H9 (cell line): ENCODE measurements around the gene ITGAE. TPM values are rescaled to one million over a fixed set of nuclear protein-coding genes. Genes with fewer than 3 reads are reported as not detected.

Experiments
- DNase-seq: peaks from one replicate; pipeline ENCODE4 v3.0.0-alpha.2; 2017
- H2AFZ ChIP-seq: one replicate; pipeline ENCODE4 v1.6.1; 2013; ENCODE audit warnings: mild to moderate bottlenecking, low read length, control low read depth, moderate library complexity
- H2AK5ac ChIP-seq: 2 replicates; pipeline ENCODE4 v1.6.1; 2013; ENCODE audit warnings: low read length, control low read depth, mixed read lengths; ENCODE audit not compliant: insufficient read length
- H2BK120ac ChIP-seq: one replicate; pipeline ENCODE4 v1.6.1; 2013; ENCODE audit warnings: low read depth, mild to moderate bottlenecking, low read length, control low read depth, inconsistent platforms; ENCODE audit not compliant: poor library complexity, severe bottlenecking
- H2BK12ac ChIP-seq: 2 replicates; pipeline ENCODE4 v1.6.1; 2013; ENCODE audit warnings: low read length, control low read depth, mixed read lengths, low read depth; ENCODE audit not compliant: insufficient read length
- H2BK15ac ChIP-seq: 2 replicates; pipeline ENCODE4 v1.6.1; 2013; ENCODE audit warnings: low read depth, low read length, control low read depth
- H2BK20ac ChIP-seq: one replicate; pipeline ENCODE4 v1.6.1; 2013; ENCODE audit warnings: low read depth, mild to moderate bottlenecking, low read length, control low read depth, inconsistent platforms; ENCODE audit not compliant: poor library complexity, severe bottlenecking
- H2BK5ac ChIP-seq: 2 replicates; pipeline ENCODE4 v1.6.1; 2013; ENCODE audit warnings: low read length, control low read depth, mixed read lengths; ENCODE audit not compliant: insufficient read length
- H3K14ac ChIP-seq: 2 replicates; pipeline ENCODE4 v1.6.1; 2013; ENCODE audit warnings: low read length, control low read depth; ENCODE audit not compliant: insufficient read depth
- H3K18ac ChIP-seq: 2 replicates; pipeline ENCODE4 v1.6.1; 2013; ENCODE audit warnings: low read depth, mild to moderate bottlenecking, mixed read lengths, low read length, control low read depth; ENCODE audit not compliant: insufficient read length
- H3K23ac ChIP-seq: 2 replicates; pipeline ENCODE4 v1.6.1; 2013; ENCODE audit warnings: low read length, control low read depth, mixed read lengths, low read depth; ENCODE audit not compliant: insufficient read length
- H3K23me2 ChIP-seq: 2 replicates; pipeline ENCODE4 v1.6.1; 2013; ENCODE audit warnings: low read depth, mild to moderate bottlenecking, mixed read lengths, low read length, control low read depth; ENCODE audit not compliant: insufficient read length, poor library complexity, severe bottlenecking
- H3K27ac ChIP-seq: 2 replicates; pipeline ENCODE4 v1.5.1; 2013; ENCODE audit warnings: low read length, control low read depth, mixed read lengths, low read depth; ENCODE audit not compliant: insufficient read length
- H3K27me3 ChIP-seq: 2 replicates; pipeline ENCODE4 v1.6.1; 2013; ENCODE audit warnings: low read length, control low read depth, inconsistent platforms; ENCODE audit not compliant: insufficient read depth
- H3K4ac ChIP-seq: 2 replicates; pipeline ENCODE4 v1.6.1; 2013; ENCODE audit warnings: low read depth, mild to moderate bottlenecking, control low read depth, inconsistent platforms, low read length, moderate library complexity
- H3K4me1 ChIP-seq: 2 replicates; pipeline ENCODE4 v1.6.1; 2013; ENCODE audit warnings: low read length, control low read depth, inconsistent platforms; ENCODE audit not compliant: insufficient read depth
- H3K4me2 ChIP-seq: 2 replicates; pipeline ENCODE4 v1.6.1; 2013; ENCODE audit warnings: low read length, control low read depth, mixed read lengths; ENCODE audit not compliant: insufficient read length, insufficient read depth
- H3K56ac ChIP-seq: 2 replicates; pipeline ENCODE4 v1.6.1; 2013; ENCODE audit warnings: low read depth, mild to moderate bottlenecking, mixed read lengths, low read length, control low read depth; ENCODE audit not compliant: insufficient read length
- H3K79me1 ChIP-seq: 2 replicates; pipeline ENCODE4 v1.6.1; 2013; ENCODE audit warnings: low read depth, mild to moderate bottlenecking, moderate library complexity, low read length, control low read depth, inconsistent platforms; ENCODE audit not compliant: insufficient read depth, poor library complexity, severe bottlenecking
- H3K79me2 ChIP-seq: 2 replicates; pipeline ENCODE4 v1.6.1; 2013; ENCODE audit warnings: low read length, control low read depth, inconsistent platforms; ENCODE audit not compliant: insufficient read depth
- H3K9ac ChIP-seq: 2 replicates; pipeline ENCODE4 v1.6.1; 2013; ENCODE audit warnings: low read length, control low read depth, mixed read lengths; ENCODE audit not compliant: insufficient read length; ENCODE audit errors: extremely low read depth
- H3K9me3 ChIP-seq: one replicate; pipeline ENCODE4 v1.6.1; 2013; ENCODE audit warnings: low read depth, low read length, inconsistent platforms; ENCODE audit not compliant: control insufficient read depth
- H3T11ph ChIP-seq: one replicate; pipeline ENCODE4 v1.6.1; 2013; ENCODE audit warnings: mild to moderate bottlenecking, low read length, control low read depth, inconsistent platforms
- H4K20me1 ChIP-seq: one replicate; pipeline ENCODE4 v1.6.1; 2013; ENCODE audit not compliant: control insufficient read depth, insufficient read length, insufficient read depth
- H4K5ac ChIP-seq: 2 replicates; pipeline ENCODE4 v1.6.1; 2013; ENCODE audit warnings: low read depth, mild to moderate bottlenecking, mixed read lengths, low read length, control low read depth; ENCODE audit not compliant: insufficient read length
- H4K8ac ChIP-seq: replicated peaks from 2 replicates; pipeline ENCODE4 v1.6.1; 2013; ENCODE audit warnings: low read length, control low read depth, mixed read lengths, low read depth; ENCODE audit not compliant: insufficient read length
- H4K91ac ChIP-seq: 2 replicates; pipeline ENCODE4 v1.6.1; 2013; ENCODE audit warnings: low read depth, mild to moderate bottlenecking, moderate library complexity, mixed read lengths, low read length, control low read depth; ENCODE audit not compliant: insufficient read length
- H3K27ac Mint-ChIP-seq, 3 experiments: 2 replicates in 2 of 3; 3 replicates in 1 of 3; pipeline ENCODE4 v1.8.0; 2020 to 2021; ENCODE audit warnings: mixed read lengths in 3 of 3, mild to moderate bottlenecking in 1 of 3, moderate library complexity in 1 of 3
- H3K27me3 Mint-ChIP-seq: 2 replicates; pipeline ENCODE4 v1.8.0; 2021; ENCODE audit warnings: low read depth, mild to moderate bottlenecking, moderate library complexity, mixed read lengths
- H3K36me3 Mint-ChIP-seq, 3 experiments: 2 replicates in 2 of 3; 3 replicates in 1 of 3; pipeline ENCODE4 v1.8.0; 2020 to 2021; ENCODE audit warnings: low read depth in 3 of 3, mixed read lengths in 3 of 3; ENCODE audit not compliant: insufficient read depth in 1 of 3
- H3K4me1 Mint-ChIP-seq, 2 experiments: 2 replicates each; pipeline ENCODE4 v1.8.0; 2020; ENCODE audit warnings: mixed read lengths in 2 of 2
- H3K4me3 Mint-ChIP-seq, 2 experiments: 2 replicates in 1 of 2; 3 replicates in 1 of 2; pipeline ENCODE4 v1.8.0; 2020 to 2021; ENCODE audit warnings: mild to moderate bottlenecking in 2 of 2, mixed read lengths in 2 of 2, moderate library complexity in 1 of 2
- H3K9me3 Mint-ChIP-seq, 2 experiments: 2 replicates in 1 of 2; 3 replicates in 1 of 2; pipeline ENCODE4 v1.8.0; 2020; ENCODE audit warnings: mild to moderate bottlenecking in 2 of 2, mixed read lengths in 2 of 2, moderate library complexity in 1 of 2
- CTCF ChIP-seq: fragments of 200-600 bp; sonication (generic); conservative IDR thresholded peaks from 3 replicates; pipeline ENCODE4 v1.8.0; 2021; ENCODE audit warnings: antibody characterized with exemption, mild to moderate bottlenecking
- WGBS: extraction: QIAGEN DNeasy Blood & Tissue Kit; methylation state at CpG from one replicate; pipeline ENCODE4 v1.1.7; 2013; ENCODE audit warnings: missing lambda C conversion rate, low lambda C conversion rate, mixed read lengths; ENCODE audit not compliant: insufficient read length; ENCODE audit errors: extremely low coverage; 5-methylcytosine and 5-hydroxymethylcytosine counted together
- total RNA-seq: library from RNA; stranded (reverse); gene quantifications from 2 replicates; pipeline ENCODE4 v1.2.1, GENCODE V29; 2021

Gene ITGAE
- total RNA-seq, 1 experiment from 2014 or later, result 23.5 TPM

- peaks cover 12% of the 10 kb centered on the region for H3K27me3 Mint-ChIP-seq
- no peak overlapping the region for H2BK5ac ChIP-seq
- H3T11ph ChIP-seq, result no peak overlapping the region
- H3K23ac ChIP-seq, result no peak overlapping the region
- H3K18ac ChIP-seq, result no peak overlapping the region
- no peaks in the 10 kb centered on the region for H3K23me2 ChIP-seq
- no peak overlapping the region for H3K27ac Mint-ChIP-seq
- no peak overlapping the region for H4K8ac ChIP-seq
- no peak overlapping the region for H3K9ac ChIP-seq
- no peaks in the 10 kb centered on the region for H3K79me1 ChIP-seq
- H3K27me3 ChIP-seq, result no peaks in the 10 kb centered on the region
- peaks cover 5 to 23% of the 10 kb centered on the region in 2 experiments for H3K4me1 Mint-ChIP-seq
- H2BK12ac ChIP-seq, result no peak overlapping the region
- no peak overlapping the region for H2BK15ac ChIP-seq
- no peak overlapping the region for H2AFZ ChIP-seq
- H3K14ac ChIP-seq, result no peak overlapping the region
- no peaks in the 10 kb centered on the region for H3K79me2 ChIP-seq
- H3K4me3 Mint-ChIP-seq, result no peak overlapping the region
- H4K91ac ChIP-seq, result no peak overlapping the region
- H3K4ac ChIP-seq, result no peak overlapping the region
- H2AK5ac ChIP-seq, result no peak overlapping the region
- no peak for TF ChIP-seq CTCF
- H2BK120ac ChIP-seq, result no peak overlapping the region
- H3K56ac ChIP-seq, result no peak overlapping the region
- H3K4me1 ChIP-seq, result no peaks in the 10 kb centered on the region
- H3K4me2 ChIP-seq, result no peak overlapping the region
- no peak overlapping the region for H3K27ac ChIP-seq
- DNase-seq, result no peak
- H3K9me3 Mint-ChIP-seq, result no peaks in the 10 kb centered on the region; a peak in 2 of 5 replicates
- H3K9me3 ChIP-seq, result no peaks in the 10 kb centered on the region
- WGBS, result no CpG with 5 or more reads among the region's 22 CpGs
- no peak overlapping the region for H2BK20ac ChIP-seq
- peaks cover 0 to 4% (median 0%) of the 10 kb centered on the region in 3 experiments; a peak in 1 of 7 replicates for H3K36me3 Mint-ChIP-seq
- H4K5ac ChIP-seq, result no peak overlapping the region
- peaks cover 3% of the 10 kb centered on the region for H4K20me1 ChIP-seq
These were observed 110.8 kb downstream of the ITGAE start for GRCh38 chr17:3690094-3690715.
